ENCODE measurements around the gene LEPROT. TPM values are rescaled to one million over a fixed set of nuclear protein-coding genes. Genes with fewer than 3 reads are reported as not detected.
"Not testable (repeated sequence)": the region's sequence is repeated elsewhere in the genome, so short reads cannot be mapped to it uniquely, and the experiment has no call there.

Gene LEPROT
- total RNA-seq, 2 experiments from 2014 or later, result 19.6 to 23.3 TPM

- Mint-ChIP-seq H3K4me1 (no peaks in the 10 kb centered on the region), H3K4me3 (no peak overlapping the region), H3K27me3 (no peaks in the 10 kb centered on the region), H3K36me3 (ENCODE audit: low read depth) (no peaks in the 10 kb centered on the region), H3K9me3 (no peaks in the 10 kb centered on the region), H3K27ac (no peak overlapping the region)
- POLR2A ChIA-PET, result no interaction called here
- no peak for DNase-seq
- CTCF ChIA-PET, result interaction anchor here (0.5 to 1.8 kb wide), 2 partner anchors 10 to 162 kb away, joined by 3 to 5 read pairs; no protein-coding TSS in a partner anchor
Measured at GRCh38 chr1:65449214-65449823, 28.9 kb downstream of the LEPROT start.

- H3K9me3 Mint-ChIP-seq, H3K27me3 Mint-ChIP-seq, H3K4me3 Mint-ChIP-seq: not testable (repeated sequence)
Measured at GRCh38 chr1:65455678-65456077, 35.2 kb downstream of the LEPROT start.

GRCh38 chr1:65456481-65456880 lies 36.0 kb downstream of the LEPROT start:
- Mint-ChIP-seq H3K4me3 (no peak overlapping the region), H3K36me3 (ENCODE audit: low read depth) (peaks cover 5% of the 10 kb centered on the region), H3K27me3 (no peaks in the 10 kb centered on the region), H3K27ac (no peak overlapping the region), H3K9me3 (peaks cover 8% of the 10 kb centered on the region), H3K4me1 (peaks cover 27% of the 10 kb centered on the region)
- DNase-seq, result no peak
- ChIA-PET CTCF (no interaction called here), POLR2A (no interaction called here)

More at GRCh38 chr1:65455678-65456077, 35.2 kb downstream of the LEPROT start:
- DNase-seq; CTCF ChIA-PET; H3K27ac Mint-ChIP-seq; H3K36me3 Mint-ChIP-seq (ENCODE audit: low read depth); POLR2A ChIA-PET: not testable (repeated sequence)
- peaks cover 27% of the 10 kb centered on the region for H3K4me1 Mint-ChIP-seq

- no peak for DNase-seq
- Mint-ChIP-seq H3K9me3 (peaks cover 8% of the 10 kb centered on the region), H3K27ac (no peak overlapping the region), H3K36me3 (ENCODE audit: low read depth) (peaks cover 5% of the 10 kb centered on the region), H3K4me1 (peaks cover 27% of the 10 kb centered on the region), H3K27me3 (no peaks in the 10 kb centered on the region), H3K4me3 (no peak overlapping the region)
- ChIA-PET CTCF (interaction anchor here (0.6 to 1.9 kb wide), 2 partner anchors 12 to 22 kb away, joined by 3 to 4 read pairs; no protein-coding TSS in a partner anchor), POLR2A (no interaction called here)
Measured at GRCh38 chr1:65457868-65458267, 37.4 kb downstream of the LEPROT start.

GRCh38 chr1:65458730-65459396 lies 38.4 kb downstream of the LEPROT start:
- DNase-seq, result no peak
- Mint-ChIP-seq H3K4me3 (no peak overlapping the region), H3K27ac (peak overlapping the region; percentile 9), H3K27me3 (no peaks in the 10 kb centered on the region), H3K9me3 (peaks cover 8% of the 10 kb centered on the region), H3K36me3 (ENCODE audit: low read depth) (peaks cover 5% of the 10 kb centered on the region), H3K4me1 (peaks cover 27% of the 10 kb centered on the region)
- POLR2A ChIA-PET, result interaction anchor here (0.6 kb wide), 1 partner anchor 267 kb away, joined by 4 read pairs; no protein-coding TSS in a partner anchor
- CTCF ChIA-PET, result interaction anchor here (0.6 to 1.9 kb wide), 12 partner anchors 10 to 223 kb away, joined by 3 to 8 read pairs (median 4); no protein-coding TSS in a partner anchor

GRCh38 chr1:65459397-65459768 lies 38.9 kb downstream of the LEPROT start:
- H3K4me1 Mint-ChIP-seq, result peaks cover 27% of the 10 kb centered on the region
- ChIA-PET CTCF (interaction anchor here (0.6 to 1.9 kb wide), 14 partner anchors 9 to 1329 kb away, joined by 3 to 8 read pairs (median 4); no protein-coding TSS in a partner anchor), POLR2A (interaction anchor here (0.6 kb wide), 1 partner anchor 268 kb away, joined by 4 read pairs; no protein-coding TSS in a partner anchor)
- H3K27ac Mint-ChIP-seq, result no peak overlapping the region
- H3K9me3 Mint-ChIP-seq, result peaks cover 8% of the 10 kb centered on the region
- peaks cover 5% of the 10 kb centered on the region for H3K36me3 Mint-ChIP-seq (ENCODE audit: low read depth)
- no peak overlapping the region for H3K4me3 Mint-ChIP-seq
- H3K27me3 Mint-ChIP-seq, result no peaks in the 10 kb centered on the region
- peak; percentile 8 for DNase-seq

GRCh38 chr1:65465837-65466236 lies 45.4 kb downstream of the LEPROT start:
- POLR2A ChIA-PET; H3K4me3 Mint-ChIP-seq; H3K9me3 Mint-ChIP-seq; H3K4me1 Mint-ChIP-seq; H3K36me3 Mint-ChIP-seq (ENCODE audit: low read depth); H3K27ac Mint-ChIP-seq; DNase-seq; H3K27me3 Mint-ChIP-seq: not testable (repeated sequence)
- CTCF ChIA-PET, result interaction anchor here (0.6 kb wide), 1 partner anchor 948 kb away, joined by 3 read pairs; no protein-coding TSS in a partner anchor

- no peak for DNase-seq
- Mint-ChIP-seq H3K36me3 (ENCODE audit: low read depth) (no peaks in the 10 kb centered on the region), H3K27me3 (peaks cover 5% of the 10 kb centered on the region), H3K4me3 (no peak overlapping the region), H3K27ac (no peak overlapping the region), H3K9me3 (peaks cover 3% of the 10 kb centered on the region), H3K4me1 (no peaks in the 10 kb centered on the region)
- ChIA-PET POLR2A (no interaction called here), CTCF (interaction anchor here (2.4 kb wide), 1 partner anchor 8 kb away, joined by 8 read pairs; no protein-coding TSS in a partner anchor)
Measured at GRCh38 chr1:65467536-65467935, 47.1 kb downstream of the LEPROT start.

GRCh38 chr1:65469126-65469888 lies 48.8 kb downstream of the LEPROT start:
- no peak overlapping the region for H3K4me3 Mint-ChIP-seq
- H3K4me1 Mint-ChIP-seq, result no peaks in the 10 kb centered on the region
- H3K27me3 Mint-ChIP-seq, result peaks cover 5% of the 10 kb centered on the region
- no peak for DNase-seq
- H3K36me3 Mint-ChIP-seq (ENCODE audit: low read depth), result no peaks in the 10 kb centered on the region
- POLR2A ChIA-PET, result no interaction called here
- peaks cover 3% of the 10 kb centered on the region for H3K9me3 Mint-ChIP-seq
- CTCF ChIA-PET, result interaction anchor here (1.0 to 2.4 kb wide), 2 partner anchors 10 to 11 kb away, joined by 3 to 8 read pairs; no protein-coding TSS in a partner anchor
- no peak overlapping the region for H3K27ac Mint-ChIP-seq

- no peak overlapping the region for H3K27ac Mint-ChIP-seq
- POLR2A ChIA-PET, result no interaction called here
- H3K4me1 Mint-ChIP-seq, result no peaks in the 10 kb centered on the region
- no peak overlapping the region for H3K4me3 Mint-ChIP-seq
- DNase-seq, result no peak
- CTCF ChIA-PET, result interaction anchor here (1.0 to 2.4 kb wide), 2 partner anchors 11 to 12 kb away, joined by 3 to 8 read pairs; no protein-coding TSS in a partner anchor
- no peaks in the 10 kb centered on the region for H3K36me3 Mint-ChIP-seq (ENCODE audit: low read depth)
- peaks cover 4% of the 10 kb centered on the region for H3K27me3 Mint-ChIP-seq
- H3K9me3 Mint-ChIP-seq, result peaks cover 3% of the 10 kb centered on the region
Measured at GRCh38 chr1:65469889-65470340, 49.4 kb downstream of the LEPROT start.

- CTCF ChIA-PET, result no interaction called here
- DNase-seq, result no peak
- no peak overlapping the region for H3K27ac Mint-ChIP-seq
- H3K9me3 Mint-ChIP-seq, result peaks cover 3% of the 10 kb centered on the region
- H3K36me3 Mint-ChIP-seq (ENCODE audit: low read depth), result no peaks in the 10 kb centered on the region
- no peaks in the 10 kb centered on the region for H3K27me3 Mint-ChIP-seq
- H3K4me3 Mint-ChIP-seq, result no peak overlapping the region
- POLR2A ChIA-PET, result no interaction called here
- H3K4me1 Mint-ChIP-seq, result no peaks in the 10 kb centered on the region
Measured at GRCh38 chr1:65470766-65471165, 50.3 kb downstream of the LEPROT start.

- ChIA-PET CTCF (no interaction called here), POLR2A (no interaction called here)
- H3K9me3 Mint-ChIP-seq, result peaks cover 2% of the 10 kb centered on the region
- H3K27me3 Mint-ChIP-seq, result no peaks in the 10 kb centered on the region
- H3K36me3 Mint-ChIP-seq (ENCODE audit: low read depth), result no peaks in the 10 kb centered on the region
- no peak overlapping the region for H3K27ac Mint-ChIP-seq
- no peak for DNase-seq
- H3K4me3 Mint-ChIP-seq, result no peak overlapping the region
- H3K4me1 Mint-ChIP-seq, result no peaks in the 10 kb centered on the region
Measured at GRCh38 chr1:65471213-65471833, 50.9 kb downstream of the LEPROT start.

Data from activated CD4-positive, alpha-beta T cell treated with anti-CD3 and anti-CD28 coated beads, Interleukin-2, amount 10 ng/mL, durations not matched to agents 7 days and 5 days (primary cell).